Measurements from ENCODE around the gene ARID1B.
"Not testable (repeated sequence)": the region's sequence is repeated elsewhere in the genome, so short reads cannot be mapped to it uniquely, and the experiment has no call there.

Gene ARID1B

GRCh38 chr6:156940221-156940620 lies 163.0 kb downstream of the ARID1B start:
- no peak for DNase-seq (ENCODE audit: low spot score)

- no peak for DNase-seq (ENCODE audit: low spot score)
Observed at GRCh38 chr6:156942266-156942665, 165.1 kb downstream of the ARID1B start.

GRCh38 chr6:156943166-156943565 lies 166.0 kb downstream of the ARID1B start:
- no peak for DNase-seq (ENCODE audit: low spot score)

- DNase-seq (ENCODE audit: low spot score), result no peak
Observed at GRCh38 chr6:156943816-156944215, 166.6 kb downstream of the ARID1B start.

- DNase-seq (ENCODE audit: low spot score), result no peak
Observed at GRCh38 chr6:156944412-156944811, 167.2 kb downstream of the ARID1B start.

GRCh38 chr6:156945789-156946172 lies 168.6 kb downstream of the ARID1B start:
- DNase-seq (ENCODE audit: low spot score), result not testable (repeated sequence)

- DNase-seq (ENCODE audit: low spot score), result no peak
Observed at GRCh38 chr6:156946370-156946936, 169.3 kb downstream of the ARID1B start.

- no peak for DNase-seq (ENCODE audit: low spot score)
Observed at GRCh38 chr6:156948277-156948676, 171.1 kb downstream of the ARID1B start.

GRCh38 chr6:156948807-156949206 lies 171.6 kb downstream of the ARID1B start:
- DNase-seq (ENCODE audit: low spot score), result no peak

GRCh38 chr6:156949376-156949775 lies 172.2 kb downstream of the ARID1B start:
- DNase-seq (ENCODE audit: low spot score), result no peak

GRCh38 chr6:156950084-156950483 lies 172.9 kb downstream of the ARID1B start:
- DNase-seq (ENCODE audit: low spot score), result no peak

GRCh38 chr6:156950531-156950930 lies 173.4 kb downstream of the ARID1B start:
- no peak for DNase-seq (ENCODE audit: low spot score)

GRCh38 chr6:156952401-156952800 lies 175.2 kb downstream of the ARID1B start:
- no peak for DNase-seq (ENCODE audit: low spot score)

- DNase-seq (ENCODE audit: low spot score), result no peak
Observed at GRCh38 chr6:156953127-156953478, 175.9 kb downstream of the ARID1B start.

- peak; percentile 97 for DNase-seq (ENCODE audit: low spot score)
Observed at GRCh38 chr6:156953479-156954146, 176.4 kb downstream of the ARID1B start.

GRCh38 chr6:156954191-156954590 lies 177.0 kb downstream of the ARID1B start:
- no peak for DNase-seq (ENCODE audit: low spot score)

GRCh38 chr6:156954816-156955215 lies 177.6 kb downstream of the ARID1B start:
- DNase-seq (ENCODE audit: low spot score), result no peak

- DNase-seq (ENCODE audit: low spot score), result no peak
Observed at GRCh38 chr6:156955494-156956183, 178.5 kb downstream of the ARID1B start.

GRCh38 chr6:156956286-156956685 lies 179.1 kb downstream of the ARID1B start:
- DNase-seq (ENCODE audit: low spot score), result no peak

GRCh38 chr6:156957931-156958547 lies 180.9 kb downstream of the ARID1B start:
- no peak for DNase-seq (ENCODE audit: low spot score)

GRCh38 chr6:156960525-156960924 lies 183.3 kb downstream of the ARID1B start:
- DNase-seq (ENCODE audit: low spot score), result no peak

- DNase-seq (ENCODE audit: low spot score), result no peak
Observed at GRCh38 chr6:156961282-156961892, 184.2 kb downstream of the ARID1B start.

Measured in SW480 (cell line).